HEK293T (cell line): Measurements from ENCODE around the gene PTPRE.

Experiments
- ARNT ChIP-seq: fragments of 450-650 bp; IDR thresholded peaks from 2 replicates; pipeline ENCODE4 v1.6.1; 2017; ENCODE audit warnings: mild to moderate bottlenecking
- BHLHE40 ChIP-seq: fragments of 450-650 bp; IDR thresholded peaks from 2 replicates; pipeline ENCODE4 v1.6.1; 2016; ENCODE audit warnings: mild to moderate bottlenecking, moderate library complexity, borderline replicate concordance
- SP1 ChIP-seq: fragments of 450-650 bp; IDR thresholded peaks from 2 replicates; pipeline ENCODE4 v1.6.1; 2017

- no peak for TF ChIP-seq ARNT
- no peak for TF ChIP-seq SP1
- TF ChIP-seq BHLHE40: no peak
Measured at GRCh38 chr10:128070721-128071416, 164.0 kb downstream of the PTPRE start.
